GM10266 (cell line): Measurements from ENCODE around the gene RPS8.
"Not testable (repeated sequence)": the region's sequence is repeated elsewhere in the genome, so short reads cannot be mapped to it uniquely, and the experiment has no call there.

Experiments used
- DNase-seq: peaks from one replicate; pipeline ENCODE4 v3.0.0; 2012; ENCODE audit errors: extremely low spot score
- CTCF ChIP-seq: IDR thresholded peaks from 2 replicates; pipeline ENCODE4 v1.5.1; 2012; ENCODE audit warnings: mild to moderate bottlenecking, low read depth; ENCODE audit not compliant: control insufficient read depth, insufficient read depth; ENCODE audit errors: missing control alignments

Gene RPS8

DNA sequence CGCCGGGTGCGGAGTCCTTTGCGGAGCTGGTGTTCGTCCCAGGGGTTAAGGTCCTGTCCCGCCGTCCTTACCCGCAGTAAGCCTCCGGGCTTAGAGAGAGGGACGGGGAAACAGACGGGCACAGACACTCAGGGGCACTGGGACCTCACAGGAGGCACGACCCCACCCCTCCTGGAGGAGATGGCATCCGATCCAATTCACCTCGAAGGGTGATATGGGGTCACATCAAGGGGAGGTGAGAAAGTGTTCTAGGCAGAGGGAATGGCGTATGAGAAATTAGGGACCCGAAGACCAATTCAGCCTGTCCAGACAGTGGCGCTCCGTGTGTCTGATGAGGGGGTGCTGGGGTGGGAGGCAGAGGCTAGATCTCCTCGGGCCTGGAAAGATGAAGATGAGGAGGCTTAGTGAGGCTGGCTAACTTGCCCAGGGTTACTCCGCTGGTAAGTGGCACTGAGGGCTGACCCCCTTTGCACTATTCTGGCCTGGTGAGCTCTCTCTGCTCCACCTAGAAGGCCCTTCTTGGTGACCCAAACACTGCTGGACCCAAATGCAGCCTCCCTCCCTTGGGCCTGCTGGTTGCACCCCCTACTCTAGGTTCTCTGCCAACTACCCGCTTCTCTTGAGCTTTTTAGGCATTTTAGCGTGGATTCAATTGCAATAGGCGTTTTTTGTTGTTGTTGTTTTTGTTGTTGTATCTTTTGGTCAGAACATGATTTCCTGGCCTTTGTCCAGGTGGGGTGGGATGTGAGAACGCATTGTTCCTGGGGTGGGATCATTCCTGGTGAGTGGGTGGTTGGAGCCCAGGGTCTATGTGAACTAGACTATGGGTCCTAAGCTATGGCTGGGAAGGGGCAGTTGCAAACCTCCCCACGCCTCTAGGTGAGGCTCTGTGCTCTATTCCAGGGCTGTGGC is 45.2 kb downstream of the RPS8 start:
- no peak for DNase-seq
- TF ChIP-seq CTCF = no peak

- no peak for DNase-seq
- no peak for TF ChIP-seq CTCF
Measured at GRCh38 chr1:44821240-44821715, 45.9 kb downstream of the RPS8 start.

GRCh38 chr1:44822131-44822701 is 46.9 kb downstream of the RPS8 start:
- no peak for TF ChIP-seq CTCF
- no peak for DNase-seq

GRCh38 chr1:44822981-44823451 is 47.7 kb downstream of the RPS8 start:
- TF ChIP-seq CTCF = no peak
- no peak for DNase-seq

GRCh38 chr1:44824392-44824791 is 49.1 kb downstream of the RPS8 start:
- DNase-seq = not testable (repeated sequence)

GRCh38 chr1:44826375-44827196 is 51.2 kb downstream of the RPS8 start:
- no peak for DNase-seq
- TF ChIP-seq CTCF = no peak

DNA sequence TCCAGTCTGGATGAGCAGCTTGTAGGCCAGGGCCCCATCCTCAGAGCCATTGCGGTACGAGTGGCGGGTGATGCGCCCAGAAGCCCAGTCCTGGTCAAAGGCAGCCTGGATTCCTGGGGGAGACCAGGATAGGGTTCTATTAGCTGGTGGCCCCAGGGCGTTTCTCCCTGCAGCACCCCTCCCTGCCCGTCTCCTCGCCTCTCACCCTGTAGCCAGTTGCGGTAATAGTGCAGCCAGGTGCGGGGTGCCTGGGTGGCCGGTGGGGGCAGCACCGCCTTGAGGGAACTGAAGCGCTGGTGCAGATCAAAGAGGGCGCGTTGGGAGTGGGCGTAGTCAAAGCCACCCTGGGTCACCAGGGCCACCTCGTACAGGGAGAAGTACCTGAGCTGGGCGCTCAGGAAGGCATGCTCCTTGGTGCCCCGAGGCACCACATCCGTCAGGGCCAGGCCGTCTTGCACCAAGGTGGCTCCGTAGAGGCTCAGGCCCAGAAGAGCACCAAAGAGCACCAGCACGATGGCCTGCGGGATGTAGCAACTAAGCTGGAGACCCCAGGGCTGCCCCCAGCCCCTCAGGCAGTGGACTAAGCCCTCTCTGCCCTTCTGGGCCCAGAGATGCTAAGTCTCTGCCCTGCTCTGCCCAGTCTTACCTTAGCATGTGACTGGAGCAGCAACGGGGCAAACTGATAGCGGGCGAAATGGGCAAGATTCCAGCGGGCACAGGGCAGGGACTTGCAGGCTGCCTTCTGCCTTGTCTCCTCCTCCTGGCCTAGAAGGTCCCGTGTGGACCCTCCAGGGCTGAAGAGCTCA is 52.1 kb downstream of the RPS8 start:
- DNase-seq = no peak
- TF ChIP-seq CTCF = no peak
